HG03432 (cell line): Measurements from ENCODE around the gene SEC16A.

Experiments used
- ATAC-seq: cut with Tn5 transposase; IDR thresholded peaks from one replicate; pipeline ENCODE4 v1.9.1; 2021; ENCODE audit warnings: mild to moderate bottlenecking, moderate library complexity; ENCODE audit not compliant: unreplicated experiment

Gene SEC16A

DNA sequence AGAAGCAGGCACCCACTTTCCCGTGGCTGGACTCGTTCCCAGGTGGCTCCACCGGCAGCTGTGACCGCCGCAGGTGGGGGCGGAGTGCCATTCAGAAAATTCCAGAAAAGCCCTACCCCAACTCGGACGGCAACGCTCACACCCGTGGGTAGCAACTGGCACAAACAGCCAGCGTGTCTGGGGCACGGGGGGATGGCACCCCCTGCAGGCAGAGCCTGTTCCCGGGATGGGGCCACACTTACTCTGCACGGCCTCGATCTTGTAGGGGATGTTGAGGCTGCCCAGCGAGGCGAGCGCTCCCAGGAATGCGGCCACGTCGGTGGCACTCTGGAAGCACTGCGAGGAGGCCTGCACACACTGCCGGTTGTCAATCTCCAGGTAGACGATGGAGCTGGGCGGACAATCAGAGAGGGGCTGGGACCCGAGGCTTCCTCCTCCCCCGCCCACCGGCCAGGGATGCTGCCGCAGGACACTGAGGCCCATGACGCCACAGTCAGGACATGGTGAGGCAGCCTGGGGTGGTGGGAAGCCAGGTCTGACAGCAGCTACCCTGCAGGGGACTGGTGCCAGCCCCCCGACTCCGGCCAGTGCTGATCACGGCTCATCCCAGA is 20.2 kb upstream of the SEC16A start:
- no peak for ATAC-seq

DNA sequence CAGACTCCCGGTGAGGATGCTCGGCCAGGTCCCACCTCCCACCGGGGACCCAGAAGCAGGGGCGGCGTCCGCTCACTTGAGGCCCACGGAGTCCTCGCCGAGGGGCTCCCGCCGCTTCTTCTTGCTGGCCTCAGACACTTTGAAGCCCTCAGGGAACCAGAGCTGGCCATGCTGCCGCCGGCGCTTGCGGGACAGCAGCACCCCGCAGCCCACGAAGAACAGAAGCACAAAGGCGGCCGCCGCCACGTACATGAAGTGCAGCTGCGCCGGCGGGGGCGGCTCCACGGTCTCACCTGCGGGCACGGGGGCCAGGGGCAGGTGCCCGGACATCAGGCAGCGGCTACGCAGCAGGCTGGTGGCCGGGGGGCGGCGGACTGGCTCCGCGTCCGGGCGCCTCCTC is 19.4 kb upstream of the SEC16A start:
- no peak for ATAC-seq

DNA sequence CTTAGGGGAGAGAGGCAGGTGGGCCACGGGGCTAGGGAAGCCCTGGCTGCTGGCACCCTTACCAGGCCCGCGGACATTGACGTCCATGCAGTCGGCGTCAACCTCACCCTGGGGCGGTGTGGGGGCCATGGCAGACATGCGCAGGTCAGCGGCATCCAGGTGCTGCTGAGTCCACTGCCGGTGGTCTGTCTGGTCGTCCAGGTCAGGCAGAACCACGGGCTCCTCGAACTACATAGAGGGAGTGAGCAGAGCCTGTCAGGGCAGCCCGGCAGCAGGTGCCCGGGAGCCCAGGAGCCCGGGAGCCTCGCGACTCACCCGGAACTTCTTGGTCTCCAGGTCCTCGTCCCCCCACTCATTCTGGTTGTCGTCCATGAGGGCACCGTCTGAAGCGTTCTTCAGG is 18.8 kb upstream of the SEC16A start:
- no peak for ATAC-seq

DNA sequence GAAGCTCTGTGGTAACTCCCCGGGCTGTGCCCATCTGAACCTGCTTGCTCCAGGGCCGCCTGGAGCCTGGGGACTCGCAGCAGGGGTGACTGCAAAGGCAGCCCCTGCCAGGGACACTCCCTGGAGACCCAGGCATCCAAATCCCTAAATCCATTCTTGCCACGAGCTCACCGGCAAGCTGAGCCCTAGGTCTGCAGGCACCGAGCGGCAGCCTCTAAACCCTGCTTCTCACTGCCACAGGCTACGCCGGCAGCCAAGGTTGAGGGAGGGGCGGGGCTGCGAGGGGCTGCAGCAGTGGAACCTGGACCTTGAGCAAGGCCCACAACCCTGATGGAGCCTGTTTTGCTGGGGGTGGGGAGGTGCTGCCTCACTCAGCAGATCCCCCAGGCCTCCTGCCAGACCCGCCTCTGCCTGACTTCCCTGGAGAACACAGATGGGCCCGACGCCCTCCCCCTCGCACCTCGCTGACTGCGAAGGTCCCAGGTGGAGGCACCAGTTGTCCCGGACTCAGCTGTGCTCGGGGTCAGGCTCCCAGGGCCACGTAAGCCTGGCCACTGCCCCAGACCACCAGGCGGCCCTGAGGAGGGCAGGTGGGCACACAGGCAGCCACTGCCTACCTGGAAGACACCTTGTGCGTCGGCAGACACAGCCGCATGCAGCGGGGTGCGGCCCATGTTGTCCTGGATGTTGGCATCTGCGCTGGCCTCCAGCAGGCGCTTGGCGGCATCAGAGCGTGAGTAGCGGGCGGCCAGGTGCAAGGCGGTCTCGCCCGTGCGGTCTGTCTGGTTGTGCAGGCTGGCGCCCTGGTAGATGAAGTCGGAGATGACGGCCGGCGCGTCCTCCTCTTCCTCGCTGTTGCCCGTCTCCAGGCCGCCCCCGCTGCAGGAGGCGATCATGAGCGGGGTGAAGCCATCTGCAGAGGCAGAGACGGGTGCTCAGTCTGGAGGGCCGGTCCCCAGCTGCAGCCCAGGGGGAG is 17.4 kb upstream of the SEC16A start:
- ATAC-seq: no peak

DNA sequence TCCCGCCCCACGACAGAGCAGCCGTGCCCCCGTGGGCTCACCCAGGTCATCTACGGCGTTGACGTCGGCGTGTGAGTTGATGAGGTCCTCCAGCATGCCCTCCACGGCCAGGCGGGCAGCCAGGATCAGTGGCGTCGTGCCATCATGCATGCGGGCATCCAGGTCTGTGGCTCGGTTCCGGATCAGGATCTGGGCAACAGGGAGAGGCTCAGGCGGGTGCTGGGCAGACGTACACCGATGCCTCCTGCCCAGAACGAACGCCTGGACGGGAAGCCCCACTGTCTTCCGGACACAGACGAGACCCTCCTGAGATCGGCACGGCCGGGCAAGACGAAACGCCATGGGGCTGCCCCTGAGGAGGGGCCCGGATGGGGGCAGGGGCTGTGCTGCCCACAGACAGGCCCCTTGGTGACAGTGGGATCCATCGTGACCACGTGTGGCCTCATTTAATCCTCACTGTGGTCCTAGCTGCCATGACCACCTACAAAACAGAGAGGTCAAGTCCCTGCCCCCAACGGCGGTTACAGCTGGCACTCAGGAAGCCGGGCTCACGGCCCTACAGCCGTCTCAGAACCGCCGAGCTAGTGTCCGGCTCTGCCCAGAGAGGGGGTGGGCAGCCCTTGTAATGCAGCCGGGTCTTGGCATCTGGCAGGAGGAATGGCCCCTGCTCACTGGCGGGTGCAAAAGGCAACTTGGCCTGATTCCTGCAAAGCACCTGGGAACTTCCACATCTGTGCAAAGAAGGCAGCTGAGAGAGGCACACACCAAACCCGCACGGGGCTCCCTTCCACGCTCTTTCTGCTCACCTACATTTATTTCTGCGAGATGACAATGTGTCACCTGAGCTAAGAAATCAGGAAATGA is 16.5 kb upstream of the SEC16A start:
- no peak for ATAC-seq

DNA sequence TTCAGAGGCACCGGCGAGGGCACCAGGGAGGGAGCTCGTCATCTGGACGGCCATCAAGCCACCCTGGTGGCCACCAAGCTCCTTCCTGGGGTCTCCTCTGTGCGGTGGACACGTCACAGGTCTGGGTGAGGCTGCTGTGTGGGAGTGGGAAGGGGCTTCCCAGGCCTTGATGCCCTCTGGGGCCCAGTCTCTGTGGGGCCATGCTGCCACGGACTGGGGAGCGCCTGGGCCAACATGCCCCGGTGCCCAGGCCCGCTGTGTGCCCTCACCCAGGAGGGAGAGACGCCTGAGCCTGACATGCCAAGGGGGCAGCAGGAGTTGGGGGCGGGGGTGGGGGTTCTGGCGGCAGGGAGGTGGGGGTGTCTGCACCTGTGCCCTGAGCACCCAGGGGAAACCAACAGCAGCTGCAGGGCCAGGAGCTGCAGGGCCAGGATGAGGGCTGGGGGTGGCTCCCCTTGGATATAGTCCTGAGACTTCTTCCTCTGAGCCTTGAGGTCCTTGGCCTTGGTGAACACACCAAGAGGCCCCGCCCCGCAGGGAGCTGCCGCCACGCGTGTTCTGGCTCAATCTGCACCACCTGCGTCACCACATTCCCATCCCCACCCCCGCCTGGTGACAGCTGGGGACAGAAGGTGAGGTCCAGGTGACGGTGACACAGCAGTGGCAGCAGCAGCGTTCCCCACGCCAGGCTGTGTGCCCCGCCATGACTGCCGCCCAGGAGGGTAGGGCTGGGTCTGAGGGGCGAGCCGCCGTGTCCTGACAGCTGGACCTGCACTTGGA is 15.3 kb upstream of the SEC16A start:
- ATAC-seq: no peak

DNA sequence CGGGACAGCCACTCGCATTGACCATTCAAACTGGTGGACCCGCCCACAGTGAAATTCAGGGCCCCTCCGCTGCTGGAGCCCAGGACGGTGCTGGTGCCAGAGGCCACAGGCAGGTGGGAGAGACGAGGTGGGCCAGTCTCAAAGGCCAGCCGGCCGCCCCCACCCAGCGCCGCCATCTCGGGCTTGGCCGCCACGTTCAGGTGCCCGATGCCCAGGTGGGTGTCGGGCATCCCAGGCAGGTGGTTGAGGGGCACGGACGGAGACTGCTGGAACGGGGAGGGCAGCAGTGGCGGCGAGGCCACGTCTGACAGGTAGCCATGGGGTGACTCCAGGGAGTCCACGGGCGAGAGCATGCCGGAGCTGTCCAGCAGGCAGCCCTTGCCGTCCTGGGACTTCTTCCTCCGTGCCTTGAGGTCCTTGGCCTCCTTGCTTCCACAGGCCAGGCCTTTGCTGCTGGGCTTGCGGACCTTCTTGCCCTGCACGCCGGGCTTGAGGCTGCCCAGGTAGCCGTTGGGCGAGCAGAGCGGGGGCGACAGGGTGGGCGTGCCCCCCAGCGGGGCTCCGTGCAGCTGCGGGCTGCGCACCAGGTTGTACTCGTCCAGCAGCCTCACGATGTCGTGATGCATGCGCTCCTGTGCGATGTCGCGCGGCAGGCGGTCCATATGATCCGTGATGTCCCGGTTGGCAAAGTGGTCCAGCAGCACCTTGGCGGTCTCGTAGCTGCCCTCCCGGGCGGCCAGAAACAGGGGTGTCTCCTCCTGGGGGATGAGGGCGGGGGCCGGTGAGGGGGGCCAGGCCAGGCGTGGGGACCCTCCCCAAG is 14.2 kb upstream of the SEC16A start:
- ATAC-seq: no peak

DNA sequence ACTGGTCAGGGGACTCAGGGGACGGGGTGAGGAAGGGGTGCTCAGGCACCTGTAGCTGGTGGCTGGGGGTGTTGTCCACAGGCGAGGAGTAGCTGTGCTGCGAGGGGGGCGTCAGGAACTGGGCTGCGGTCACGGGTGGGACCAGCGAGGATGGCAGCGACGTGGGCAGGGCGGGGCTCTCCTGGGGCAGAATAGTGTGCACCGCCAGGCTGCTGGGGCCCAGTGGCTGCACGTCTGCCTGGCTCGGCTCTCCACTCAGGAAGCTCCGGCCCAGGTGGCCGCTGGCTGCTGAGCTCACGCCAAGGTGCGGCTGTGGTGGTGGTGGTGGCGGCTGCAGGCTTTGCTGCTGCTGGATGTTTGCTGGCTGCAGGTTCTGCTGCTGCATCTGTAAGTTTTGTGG is 13.3 kb upstream of the SEC16A start:
- ATAC-seq: no peak

DNA sequence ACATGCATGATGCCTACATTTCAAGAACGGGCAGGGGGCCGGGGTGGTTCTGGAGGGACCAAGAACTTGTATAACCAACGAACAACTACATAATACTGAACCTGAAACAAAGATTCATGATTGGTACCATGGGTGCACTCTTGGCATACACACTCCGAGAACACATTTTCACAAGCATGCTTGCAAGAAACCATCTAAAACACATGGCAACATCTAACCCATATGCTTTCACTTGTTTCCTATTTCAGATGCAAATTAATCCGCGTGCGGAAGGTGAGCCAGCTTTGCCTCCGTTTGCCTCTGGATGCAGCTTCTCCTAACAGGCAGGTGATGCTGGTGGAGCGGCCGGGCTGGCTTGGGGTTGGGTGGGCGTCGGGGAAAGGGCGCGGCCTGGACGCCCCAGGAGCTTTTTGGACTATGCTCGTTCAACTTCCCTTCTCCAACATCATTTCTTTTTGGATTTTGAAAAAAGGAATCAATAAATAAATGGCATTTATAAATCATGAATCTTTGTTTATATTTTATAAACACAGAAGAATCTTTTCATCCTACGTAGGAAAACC is 12.5 kb upstream of the SEC16A start:
- ATAC-seq: no peak

DNA sequence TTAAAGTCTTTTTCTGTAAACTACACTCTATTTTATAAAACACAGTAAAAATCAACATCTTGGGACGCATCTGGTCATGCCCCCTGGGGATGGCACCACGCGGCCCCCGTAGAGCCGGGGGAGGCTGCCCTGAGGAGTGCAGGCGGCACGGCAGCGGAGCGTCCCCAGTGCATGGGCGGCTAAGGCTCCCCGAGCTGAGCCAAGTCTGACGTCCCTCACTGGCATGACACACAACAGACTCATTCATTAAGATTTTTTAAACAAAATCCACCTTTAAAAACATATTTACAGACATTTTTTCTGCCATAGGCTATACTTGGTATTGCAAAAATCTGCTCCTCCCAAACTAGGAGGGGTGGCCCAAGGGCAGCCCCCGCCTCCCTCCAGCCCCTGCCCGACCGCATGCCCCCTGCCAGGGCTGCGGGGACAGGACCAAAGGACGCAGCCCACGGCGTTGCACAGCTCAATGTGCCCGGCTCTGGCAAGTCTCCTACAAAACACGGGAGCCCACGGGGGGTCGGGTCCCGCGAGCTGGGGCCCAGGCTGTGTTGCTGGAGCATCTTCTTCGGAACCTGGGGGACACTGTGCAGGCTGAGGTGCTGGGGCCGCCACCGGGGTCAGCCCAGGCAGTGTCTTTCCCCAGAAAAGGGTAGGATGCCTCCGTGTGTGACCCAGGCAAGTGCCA is 11.8 kb upstream of the SEC16A start:
- no peak for ATAC-seq

DNA sequence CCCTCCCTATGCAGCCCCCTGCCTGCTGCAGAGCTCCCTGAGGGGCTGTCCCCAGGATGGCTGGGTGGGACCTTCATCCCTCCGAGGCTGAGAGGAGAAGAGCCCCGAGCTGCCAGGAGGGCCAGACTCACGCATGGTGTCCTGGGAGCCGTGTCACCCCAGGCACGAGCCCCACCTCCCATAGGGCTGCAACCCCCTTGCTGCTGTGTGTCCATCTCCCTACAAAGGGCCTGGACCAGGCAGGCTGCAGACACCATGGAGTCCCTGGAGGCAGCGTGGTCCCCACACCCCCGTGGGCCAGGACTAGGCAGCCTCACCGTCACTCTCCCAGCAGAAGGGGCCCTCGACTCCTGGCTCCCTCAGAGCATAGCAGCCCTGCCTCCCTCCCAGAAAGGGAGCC is 11.2 kb upstream of the SEC16A start:
- no peak for ATAC-seq

DNA sequence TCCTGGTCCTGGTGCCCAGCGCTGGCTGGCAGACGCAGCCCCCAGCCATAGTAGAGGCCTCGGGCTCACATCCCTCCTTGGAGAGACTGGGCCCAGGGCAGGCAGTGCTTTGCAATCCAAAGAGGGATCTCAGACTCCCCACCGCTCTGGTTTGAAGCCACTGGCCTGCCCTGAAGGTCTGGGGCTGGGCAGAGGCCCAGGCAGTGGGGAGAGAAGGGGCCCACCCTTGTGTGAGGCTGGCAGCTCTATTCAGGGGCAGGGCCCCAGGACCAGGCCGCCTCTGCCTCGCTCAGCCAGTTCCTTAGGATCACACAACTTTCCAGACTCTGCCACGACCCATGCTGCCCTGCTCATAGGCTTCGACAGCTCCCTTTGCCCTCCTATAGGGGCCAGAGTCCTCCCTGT is 10.7 kb upstream of the SEC16A start:
- no peak for ATAC-seq

DNA sequence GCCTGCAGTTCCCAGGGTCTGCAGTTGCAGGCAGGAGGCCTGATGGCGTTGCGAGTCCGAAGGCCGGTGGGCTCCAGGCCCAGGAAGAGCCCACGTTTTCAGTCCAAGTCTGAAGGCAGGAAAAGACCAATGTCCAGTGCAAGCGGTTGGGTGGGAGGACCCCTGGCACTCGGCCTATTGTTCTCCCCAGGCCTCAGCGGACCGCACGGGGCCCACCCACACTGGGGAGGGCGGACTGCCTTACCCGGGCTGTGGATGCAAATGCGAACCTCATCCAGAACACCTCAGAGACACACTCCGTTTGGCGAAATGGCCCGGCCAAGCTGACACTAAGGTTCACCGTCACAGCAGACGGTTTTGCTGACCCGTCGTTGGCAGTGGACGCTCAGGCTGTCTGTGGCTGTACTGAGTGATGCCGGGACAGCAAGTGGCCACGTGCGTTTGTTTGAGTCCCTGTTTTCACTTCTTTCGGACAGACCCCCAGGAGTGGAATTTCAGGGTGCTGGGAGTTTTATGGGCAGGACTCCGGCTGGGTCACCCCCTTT is 10.2 kb upstream of the SEC16A start:
- ATAC-seq: no peak

DNA sequence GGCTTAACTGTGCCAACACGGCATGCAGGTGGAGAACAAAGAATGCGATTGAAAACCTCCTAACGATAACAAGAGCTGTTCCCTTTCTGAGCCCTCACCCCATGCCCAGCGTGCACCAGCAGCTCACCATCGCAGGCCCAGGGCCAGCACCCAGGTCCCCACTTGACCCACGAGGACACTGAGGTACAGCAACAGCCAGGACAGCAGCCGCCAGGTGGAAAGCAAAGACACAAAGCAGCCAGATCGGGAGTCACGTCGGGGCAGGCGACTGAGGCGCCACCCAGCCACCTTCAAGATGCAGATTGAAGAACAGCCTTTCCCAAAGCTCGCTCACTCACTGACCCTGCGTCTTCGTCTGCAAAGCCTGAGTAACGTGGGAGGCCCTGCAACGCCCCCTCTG is 6.9 kb upstream of the SEC16A start:
- ATAC-seq: no peak

DNA sequence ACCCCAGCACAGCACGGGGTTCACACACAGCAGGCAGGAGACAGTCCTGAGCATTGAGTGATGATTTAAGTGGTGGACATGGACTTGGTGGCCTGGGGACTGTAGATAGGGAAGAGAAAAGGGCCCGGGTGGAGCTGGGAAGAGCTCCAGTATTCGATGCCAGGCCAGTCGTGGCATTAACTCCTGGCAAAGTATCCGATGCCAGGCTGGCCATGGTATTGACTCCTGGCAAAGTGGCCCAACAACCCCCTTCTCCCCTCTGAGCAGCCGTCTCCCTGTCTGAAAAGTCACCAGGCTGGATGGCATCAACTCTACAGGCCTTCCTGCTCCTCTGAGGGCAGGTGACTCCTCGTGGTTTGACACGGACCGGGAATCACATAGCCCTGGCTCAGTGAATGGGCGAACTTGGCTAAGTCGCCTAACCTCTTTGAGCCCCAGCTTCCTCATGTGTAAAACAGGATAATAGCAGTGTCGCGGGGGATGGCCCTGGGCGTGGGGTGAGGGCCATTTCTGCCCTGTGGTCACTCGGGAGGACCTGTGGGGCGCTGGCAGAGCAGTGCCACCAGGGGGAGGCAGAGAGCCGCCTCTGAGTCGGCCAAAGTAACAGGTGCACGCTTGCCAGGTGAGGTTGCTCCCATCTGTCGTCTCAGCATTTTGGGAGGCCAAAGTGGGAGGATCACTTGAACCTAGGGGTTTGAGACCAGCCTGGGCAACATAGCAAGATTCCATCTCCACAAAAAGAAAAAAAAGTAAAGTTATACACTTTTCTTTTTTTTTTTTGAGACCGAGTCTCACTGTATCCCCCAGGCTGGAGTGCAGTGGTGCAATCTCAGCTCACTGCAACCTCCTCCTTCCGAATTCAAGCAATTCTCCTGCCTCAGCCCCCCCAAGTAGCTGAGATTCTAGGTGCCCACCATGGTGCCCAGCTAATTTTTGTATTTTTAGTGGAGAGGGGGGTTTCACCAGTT is 5.7 kb upstream of the SEC16A start:
- ATAC-seq: no peak

DNA sequence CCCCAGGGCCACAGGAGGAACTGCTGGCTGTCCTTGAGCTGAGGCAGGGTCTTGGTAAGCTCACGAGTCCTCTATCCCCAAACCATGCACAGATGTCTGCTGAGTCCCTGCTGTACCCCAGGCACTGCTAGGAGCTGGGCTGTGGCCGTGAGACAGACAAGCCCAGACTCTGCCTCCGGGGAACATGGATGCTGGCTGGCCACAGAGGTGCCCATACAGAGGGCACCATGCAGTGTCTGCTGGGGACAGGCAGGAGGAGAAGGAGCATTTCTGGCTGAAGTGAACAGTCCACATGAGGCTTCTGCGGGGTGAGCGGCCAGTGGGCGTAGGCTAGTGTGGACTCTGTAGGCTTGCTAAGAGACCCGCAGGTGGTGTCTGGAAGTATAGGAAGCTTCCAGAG is 4.8 kb upstream of the SEC16A start:
- no peak for ATAC-seq

DNA sequence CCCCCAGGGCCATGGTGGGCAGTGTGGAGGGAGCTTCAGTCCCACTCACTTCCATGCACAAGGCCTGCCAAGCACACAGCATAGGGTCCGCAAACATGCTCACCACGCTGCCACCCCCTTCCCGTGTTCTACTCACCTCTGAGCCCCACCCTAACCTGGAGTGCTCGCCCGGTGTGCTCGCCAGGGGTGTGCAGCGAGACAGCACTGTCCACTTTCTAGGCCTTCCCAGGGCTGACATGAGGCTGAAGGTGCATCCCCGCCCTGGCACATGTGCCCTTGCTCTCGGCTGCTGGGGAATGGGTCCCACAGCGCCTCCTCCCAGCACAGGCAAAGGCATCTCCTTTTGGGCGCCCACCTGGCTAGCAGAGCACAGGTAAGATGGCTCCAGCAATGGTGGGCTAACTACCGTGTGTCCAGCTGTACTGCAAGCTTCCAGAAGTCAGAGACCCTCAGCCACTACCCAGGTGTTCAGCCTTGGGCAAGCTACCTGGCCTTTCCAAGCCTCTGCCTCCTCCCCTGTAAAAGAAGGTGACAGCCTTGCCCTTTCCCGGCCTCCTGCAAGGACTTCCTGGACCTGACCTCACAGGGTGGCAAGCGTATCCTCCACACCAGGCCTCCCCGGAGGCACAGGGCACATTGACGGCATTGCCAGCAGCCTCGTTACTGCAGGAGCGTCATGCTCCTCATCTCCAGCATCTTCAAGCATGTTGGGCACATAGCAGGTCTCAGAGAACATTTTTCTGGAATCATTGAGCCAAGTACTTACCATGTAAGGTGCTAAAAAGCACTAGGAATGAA is 4.2 kb upstream of the SEC16A start:
- ATAC-seq: no peak
